T-helper 17 cell (primary cell): ENCODE data around the gene TSHR. TPM values are rescaled to one million over a fixed set of nuclear protein-coding genes. Genes with fewer than 3 reads are reported as not detected.

Experiments
- ATAC-seq: fragments of 150-1000 bp; cut with Tn5 transposase; 2 replicates; pipeline ENCODE4 v1.10.0; 2021; ENCODE audit warnings: mild to moderate bottlenecking, moderate library complexity
- DNase-seq, 3 donors: peaks; one replicate each; pipeline versions ENCODE4 v3.0.0 to v3.0.0-alpha.2; 2020 to 2021
- H3K9me3 ChIP-seq: one replicate; pipeline ENCODE4 v1.7.0; 2013; ENCODE audit warnings: low read length, mild to moderate bottlenecking; ENCODE audit not compliant: control insufficient read depth, poor library complexity, severe bottlenecking
- H3K27ac Mint-ChIP-seq: one replicate; pipeline ENCODE4 v1.8.0; 2022; ENCODE audit warnings: mild to moderate bottlenecking, moderate library complexity, mixed read lengths
- H3K27me3 Mint-ChIP-seq: one replicate; pipeline ENCODE4 v1.8.0; 2022; ENCODE audit warnings: mixed read lengths
- H3K36me3 Mint-ChIP-seq: one replicate; pipeline ENCODE4 v1.8.0; 2022; ENCODE audit warnings: low read depth, mixed read lengths
- H3K4me1 Mint-ChIP-seq: one replicate; pipeline ENCODE4 v1.8.0; 2022; ENCODE audit warnings: mild to moderate bottlenecking, mixed read lengths
- H3K4me3 Mint-ChIP-seq: one replicate; pipeline ENCODE4 v1.8.0; 2022; ENCODE audit warnings: mild to moderate bottlenecking, moderate library complexity, mixed read lengths
- total RNA-seq, 4 donors: library from RNA in 2 of 4; stranded (reverse) in 2 of 4; gene quantifications; one replicate each; pipeline ENCODE4 v1.2.3 and lab custom pipeline; 2022 to 2026

The TSHR gene
- total RNA-seq, 2 donors from 2014 or later = 0.13 to 0.50 TPM

GRCh38 chr14:80987235-80988032, 32.0 kb downstream of the TSHR start:
- Mint-ChIP-seq H3K4me3 (no peak overlapping the region), H3K36me3 (peaks cover 2% of the 10 kb centered on the region), H3K27ac (no peak overlapping the region), H3K4me1 (no peaks in the 10 kb centered on the region), H3K27me3 (peaks cover 24% of the 10 kb centered on the region)
- no peaks in the 10 kb centered on the region for H3K9me3 ChIP-seq
- DNase-seq = peak; percentile 19 to 54 (median 35)
- ATAC-seq = peak; percentile 77

- H3K36me3 Mint-ChIP-seq = peaks cover 2% of the 10 kb centered on the region
- no peak for ATAC-seq
- no peaks in the 10 kb centered on the region for H3K9me3 ChIP-seq
- no peak overlapping the region for H3K4me3 Mint-ChIP-seq
- no peak for DNase-seq
- peaks cover 23% of the 10 kb centered on the region for H3K27me3 Mint-ChIP-seq
- no peaks in the 10 kb centered on the region for H3K4me1 Mint-ChIP-seq
- no peak overlapping the region for H3K27ac Mint-ChIP-seq
Measured at GRCh38 chr14:80988192-80988591, 32.8 kb downstream of the TSHR start.

- DNase-seq (no peak), ATAC-seq (no peak)
Measured at GRCh38 chr14:80988735-80989429, 33.5 kb downstream of the TSHR start.

GRCh38 chr14:80992580-80992979, 37.2 kb downstream of the TSHR start:
- no peak overlapping the region for H3K4me3 Mint-ChIP-seq
- peaks cover 32% of the 10 kb centered on the region for H3K27me3 Mint-ChIP-seq
- ATAC-seq (no peak), DNase-seq (no peak)
- no peak overlapping the region for H3K27ac Mint-ChIP-seq
- peaks cover 6% of the 10 kb centered on the region for H3K4me1 Mint-ChIP-seq
- peaks cover 2% of the 10 kb centered on the region for H3K36me3 Mint-ChIP-seq
- H3K9me3 ChIP-seq = no peaks in the 10 kb centered on the region

More at GRCh38 chr14:80988735-80989429, 33.5 kb downstream of the TSHR start:
- H3K4me3 Mint-ChIP-seq = no peak overlapping the region
- no peak overlapping the region for H3K27ac Mint-ChIP-seq
- peaks cover 19% of the 10 kb centered on the region for H3K27me3 Mint-ChIP-seq
- no peaks in the 10 kb centered on the region for H3K4me1 Mint-ChIP-seq
- no peaks in the 10 kb centered on the region for H3K9me3 ChIP-seq
- H3K36me3 Mint-ChIP-seq = peaks cover 2% of the 10 kb centered on the region

GRCh38 chr14:80996049-80996901, 40.9 kb downstream of the TSHR start:
- peaks cover 6% of the 10 kb centered on the region for H3K4me1 Mint-ChIP-seq
- DNase-seq (no peak), ATAC-seq (peak; percentile 76)
- H3K4me3 Mint-ChIP-seq = no peak overlapping the region
- H3K36me3 Mint-ChIP-seq = no peaks in the 10 kb centered on the region
- H3K27me3 Mint-ChIP-seq = peaks cover 46% of the 10 kb centered on the region
- H3K27ac Mint-ChIP-seq = no peak overlapping the region
- H3K9me3 ChIP-seq = no peaks in the 10 kb centered on the region

- no peaks in the 10 kb centered on the region for H3K9me3 ChIP-seq
- no peak for DNase-seq
- Mint-ChIP-seq H3K4me1 (no peaks in the 10 kb centered on the region), H3K27ac (peak overlapping the region; percentile 21), H3K4me3 (no peak overlapping the region), H3K27me3 (peaks cover 65% of the 10 kb centered on the region), H3K36me3 (peaks cover 6% of the 10 kb centered on the region)
- ATAC-seq = no peak
Measured at GRCh38 chr14:81001447-81001846, 46.0 kb downstream of the TSHR start.

GRCh38 chr14:81004575-81004974, 49.2 kb downstream of the TSHR start:
- peaks cover 6% of the 10 kb centered on the region for H3K36me3 Mint-ChIP-seq
- DNase-seq (no peak), ATAC-seq (no peak)
- no peaks in the 10 kb centered on the region for H3K4me1 Mint-ChIP-seq
- H3K27ac Mint-ChIP-seq = no peak overlapping the region
- no peaks in the 10 kb centered on the region for H3K9me3 ChIP-seq
- no peak overlapping the region for H3K4me3 Mint-ChIP-seq
- H3K27me3 Mint-ChIP-seq = peaks cover 47% of the 10 kb centered on the region

- DNase-seq (no peak), ATAC-seq (no peak)
- H3K9me3 ChIP-seq = no peaks in the 10 kb centered on the region
- Mint-ChIP-seq H3K36me3 (peaks cover 6% of the 10 kb centered on the region), H3K27ac (no peak overlapping the region), H3K27me3 (peaks cover 42% of the 10 kb centered on the region), H3K4me1 (no peaks in the 10 kb centered on the region), H3K4me3 (no peak overlapping the region)
Measured at GRCh38 chr14:81005540-81006228, 50.3 kb downstream of the TSHR start.

- Mint-ChIP-seq H3K4me1 (no peaks in the 10 kb centered on the region), H3K27me3 (peaks cover 40% of the 10 kb centered on the region), H3K36me3 (peaks cover 6% of the 10 kb centered on the region), H3K4me3 (no peak overlapping the region), H3K27ac (no peak overlapping the region)
- no peak for DNase-seq
- no peak for ATAC-seq
- H3K9me3 ChIP-seq = no peaks in the 10 kb centered on the region
Measured at GRCh38 chr14:81006266-81006665, 50.8 kb downstream of the TSHR start.

- Mint-ChIP-seq H3K36me3 (peaks cover 3% of the 10 kb centered on the region), H3K27me3 (peaks cover 31% of the 10 kb centered on the region), H3K4me3 (no peak overlapping the region), H3K4me1 (no peaks in the 10 kb centered on the region), H3K27ac (no peak overlapping the region)
- DNase-seq (no peak), ATAC-seq (no peak)
- no peaks in the 10 kb centered on the region for H3K9me3 ChIP-seq
Measured at GRCh38 chr14:81007131-81007530, 51.7 kb downstream of the TSHR start.

- Mint-ChIP-seq H3K4me3 (no peak overlapping the region), H3K36me3 (no peaks in the 10 kb centered on the region), H3K27me3 (peaks cover 9% of the 10 kb centered on the region), H3K27ac (no peak overlapping the region), H3K4me1 (no peaks in the 10 kb centered on the region)
- no peak for ATAC-seq
- H3K9me3 ChIP-seq = peaks cover 3% of the 10 kb centered on the region
- no peak for DNase-seq
Measured at GRCh38 chr14:81009346-81009745, 53.9 kb downstream of the TSHR start.

- no peak overlapping the region for H3K4me3 Mint-ChIP-seq
- H3K27me3 Mint-ChIP-seq = peaks cover 37% of the 10 kb centered on the region
- ATAC-seq (no peak), DNase-seq (no peak)
- no peak overlapping the region for H3K27ac Mint-ChIP-seq
- peaks cover 2% of the 10 kb centered on the region for H3K4me1 Mint-ChIP-seq
- H3K9me3 ChIP-seq = peaks cover 3% of the 10 kb centered on the region
- no peaks in the 10 kb centered on the region for H3K36me3 Mint-ChIP-seq
Measured at GRCh38 chr14:81018251-81018650, 62.8 kb downstream of the TSHR start.
